GM03348 (cell line): ENCODE data around the gene LST1.
A peak's percentile ranks its signal among the peaks of the same experiment; 100 is the strongest.

Source experiments
- DNase-seq: peaks from one replicate; pipeline ENCODE4 v3.0.0; 2012; ENCODE audit warnings: low spot score

Gene LST1

GRCh38 chr6:31620586-31621319, 34.7 kb downstream of the LST1 start, which contains the start of gene PRRC2A:
TSS of gene PRRC2A (plus strand) at chr6:31620715. CDS start at chr6:31622790, 2,075 bp downstream.
- DNase-seq: peak; percentile 87

GRCh38 chr6:31621320-31621939, 35.4 kb downstream of the LST1 start:
- no peak for DNase-seq

GRCh38 chr6:31621991-31622390, 35.9 kb downstream of the LST1 start:
- DNase-seq: peak; percentile 40

- no peak for DNase-seq
These were observed 36.6 kb downstream of the LST1 start for GRCh38 chr6:31622684-31623091.

- no peak for DNase-seq
These were observed 38.0 kb downstream of the LST1 start for GRCh38 chr6:31624070-31624469.

- no peak for DNase-seq
These were observed 40.9 kb downstream of the LST1 start for GRCh38 chr6:31626952-31627351.

- no peak for DNase-seq
These were observed 41.7 kb downstream of the LST1 start for GRCh38 chr6:31627690-31628287.

GRCh38 chr6:31629014-31629413, 42.9 kb downstream of the LST1 start:
- DNase-seq: no peak

- DNase-seq: no peak
These were observed 44.3 kb downstream of the LST1 start for GRCh38 chr6:31630177-31630934.

GRCh38 chr6:31631209-31631608, 45.1 kb downstream of the LST1 start:
- DNase-seq: no peak

- no peak for DNase-seq
These were observed 45.7 kb downstream of the LST1 start for GRCh38 chr6:31631681-31632278.

GRCh38 chr6:31632279-31632946, 46.3 kb downstream of the LST1 start:
- no peak for DNase-seq

- no peak for DNase-seq
These were observed 47.4 kb downstream of the LST1 start for GRCh38 chr6:31633447-31633846.

GRCh38 chr6:31634131-31634530, 48.1 kb downstream of the LST1 start:
- no peak for DNase-seq

- DNase-seq: no peak
These were observed 49.0 kb downstream of the LST1 start for GRCh38 chr6:31634969-31635575.

GRCh38 chr6:31636698-31637596, 50.9 kb downstream of the LST1 start:
- DNase-seq: no peak
